ENCODE data around the gene RP9.

DNA sequence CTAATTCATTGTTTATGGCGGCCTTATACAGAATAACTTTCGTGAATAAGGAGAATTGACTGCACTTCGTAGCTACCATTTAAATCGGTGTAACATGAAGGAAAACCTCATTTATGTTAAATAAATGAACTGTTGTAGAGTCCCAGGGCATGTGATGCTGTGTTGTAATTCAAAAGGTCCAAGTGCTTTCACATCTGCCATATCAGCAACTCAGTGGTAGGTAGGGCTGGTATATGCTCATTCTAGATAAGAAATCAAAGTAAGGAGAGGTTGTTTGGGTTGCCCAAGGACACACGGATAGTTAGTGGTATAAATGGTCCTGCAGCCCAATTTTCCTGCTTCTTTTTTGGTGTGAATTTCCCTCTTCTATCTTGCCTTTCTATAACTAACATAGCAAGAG is 36.0 kb upstream of the RP9 start:
- TF ChIP-seq MYC (IDR thresholded peaks at IDR 0.05; ENCODE audit: borderline replicate concordance, low read length), result no peak
- TF ChIP-seq SREBF2 (IDR thresholded peaks at IDR 0.05), result no peak
- TF ChIP-seq, protein P1, sequence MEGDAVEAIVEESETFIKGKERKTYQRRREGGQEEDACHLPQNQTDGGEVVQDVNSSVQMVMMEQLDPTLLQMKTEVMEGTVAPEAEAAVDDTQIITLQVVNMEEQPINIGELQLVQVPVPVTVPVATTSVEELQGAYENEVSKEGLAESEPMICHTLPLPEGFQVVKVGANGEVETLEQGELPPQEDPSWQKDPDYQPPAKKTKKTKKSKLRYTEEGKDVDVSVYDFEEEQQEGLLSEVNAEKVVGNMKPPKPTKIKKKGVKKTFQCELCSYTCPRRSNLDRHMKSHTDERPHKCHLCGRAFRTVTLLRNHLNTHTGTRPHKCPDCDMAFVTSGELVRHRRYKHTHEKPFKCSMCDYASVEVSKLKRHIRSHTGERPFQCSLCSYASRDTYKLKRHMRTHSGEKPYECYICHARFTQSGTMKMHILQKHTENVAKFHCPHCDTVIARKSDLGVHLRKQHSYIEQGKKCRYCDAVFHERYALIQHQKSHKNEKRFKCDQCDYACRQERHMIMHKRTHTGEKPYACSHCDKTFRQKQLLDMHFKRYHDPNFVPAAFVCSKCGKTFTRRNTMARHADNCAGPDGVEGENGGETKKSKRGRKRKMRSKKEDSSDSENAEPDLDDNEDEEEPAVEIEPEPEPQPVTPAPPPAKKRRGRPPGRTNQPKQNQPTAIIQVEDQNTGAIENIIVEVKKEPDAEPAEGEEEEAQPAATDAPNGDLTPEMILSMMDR (IDR thresholded peaks at IDR 0.05), result no peak
- TF ChIP-seq EP300 (IDR thresholded peaks at IDR 0.05), result no peak
- TF ChIP-seq POLR2A (IDR thresholded peaks at IDR 0.05; ENCODE audit: low read length), result no peak
- TF ChIP-seq MAZ (IDR thresholded peaks at IDR 0.05; ENCODE audit: borderline replicate concordance, low read depth, low read length), result no peak
- TF ChIP-seq, protein P2, sequence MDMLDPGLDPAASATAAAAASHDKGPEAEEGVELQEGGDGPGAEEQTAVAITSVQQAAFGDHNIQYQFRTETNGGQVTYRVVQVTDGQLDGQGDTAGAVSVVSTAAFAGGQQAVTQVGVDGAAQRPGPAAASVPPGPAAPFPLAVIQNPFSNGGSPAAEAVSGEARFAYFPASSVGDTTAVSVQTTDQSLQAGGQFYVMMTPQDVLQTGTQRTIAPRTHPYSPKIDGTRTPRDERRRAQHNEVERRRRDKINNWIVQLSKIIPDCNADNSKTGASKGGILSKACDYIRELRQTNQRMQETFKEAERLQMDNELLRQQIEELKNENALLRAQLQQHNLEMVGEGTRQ (IDR thresholded peaks at IDR 0.05), result no peak
- TF ChIP-seq RFX5 (IDR thresholded peaks at IDR 0.05), result no peak
- TF ChIP-seq, protein P3, sequence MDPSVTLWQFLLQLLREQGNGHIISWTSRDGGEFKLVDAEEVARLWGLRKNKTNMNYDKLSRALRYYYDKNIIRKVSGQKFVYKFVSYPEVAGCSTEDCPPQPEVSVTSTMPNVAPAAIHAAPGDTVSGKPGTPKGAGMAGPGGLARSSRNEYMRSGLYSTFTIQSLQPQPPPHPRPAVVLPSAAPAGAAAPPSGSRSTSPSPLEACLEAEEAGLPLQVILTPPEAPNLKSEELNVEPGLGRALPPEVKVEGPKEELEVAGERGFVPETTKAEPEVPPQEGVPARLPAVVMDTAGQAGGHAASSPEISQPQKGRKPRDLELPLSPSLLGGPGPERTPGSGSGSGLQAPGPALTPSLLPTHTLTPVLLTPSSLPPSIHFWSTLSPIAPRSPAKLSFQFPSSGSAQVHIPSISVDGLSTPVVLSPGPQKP (IDR thresholded peaks at IDR 0.05; ENCODE audit: low read depth, low read length), result no peak
- no peak for TF ChIP-seq JUNB (IDR thresholded peaks at IDR 0.05)
- TF ChIP-seq, protein P4, sequence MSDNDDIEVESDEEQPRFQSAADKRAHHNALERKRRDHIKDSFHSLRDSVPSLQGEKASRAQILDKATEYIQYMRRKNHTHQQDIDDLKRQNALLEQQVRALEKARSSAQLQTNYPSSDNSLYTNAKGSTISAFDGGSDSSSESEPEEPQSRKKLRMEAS (IDR thresholded peaks at IDR 0.05), result no peak
- no peak for TF ChIP-seq RAD21 (conservative IDR thresholded peaks at IDR 0.05 in 1 of 2, IDR thresholded peaks at IDR 0.05 in 1 of 2)
- TF ChIP-seq RCOR1 (IDR thresholded peaks at IDR 0.05; ENCODE audit: low read depth, low read length), result no peak
- no peak for TF ChIP-seq BHLHE40 (IDR thresholded peaks at IDR 0.05; ENCODE audit: low read depth, low read length)

Data from A549 (cell line).